ENCODE results near the gene NR4A1.

NR4A1 gene

GRCh38 chr12:52045794-52046199 lies 5.4 kb upstream of the NR4A1 start:
- H3K4me2 ChIP-seq (ENCODE audit: low read depth, low read length, poor library complexity, severe bottlenecking): peak overlapping the region; percentile 32
- H3K9ac ChIP-seq (ENCODE audit: low read depth, low read length, poor library complexity, severe bottlenecking): peak overlapping the region; percentile 29
- peak overlapping the region; percentile 66; the same call in 1 of the 2 replicates for H2AFZ ChIP-seq (ENCODE audit: low read length)

GRCh38 chr12:52046859-52047258 lies 4.4 kb upstream of the NR4A1 start:
- H3K4me1 ChIP-seq (ENCODE audit: insufficient read depth, low read length, poor library complexity, severe bottlenecking): peaks cover 35% of the 10 kb centered on the region

More at GRCh38 chr12:52045794-52046199, 5.4 kb upstream of the NR4A1 start:
- Histone ChIP-seq H3K4me1 (ENCODE audit: insufficient read depth, low read length, poor library complexity, severe bottlenecking) (peaks cover 31% of the 10 kb centered on the region), H3K9me2 (replicated peaks; ENCODE audit: low read depth, low read length) (no peaks in the 10 kb centered on the region), H3K79me2 (ENCODE audit: insufficient read depth, low read length) (no peaks in the 10 kb centered on the region), H3K9me3 (ENCODE audit: insufficient read depth, low read depth, low read length) (no peaks in the 10 kb centered on the region), H3F3A (ENCODE audit: low read depth) (no peaks in the 10 kb centered on the region), H3K4me3 (ENCODE audit: low read length, poor library complexity, severe bottlenecking) (no peak overlapping the region), H3K27me3 (ENCODE audit: insufficient read depth, low read length, poor library complexity, severe bottlenecking) (no peaks in the 10 kb centered on the region), H4K20me1 (ENCODE audit: insufficient read depth, low read length, poor library complexity, severe bottlenecking) (no peaks in the 10 kb centered on the region), H3K36me3 (ENCODE audit: insufficient read depth, low read length) (no peaks in the 10 kb centered on the region)
- TF ChIP-seq CTCF (conservative IDR thresholded peaks at IDR 0.05; ENCODE audit: low read length) (no peak), EZH2phosphoT487 (IDR thresholded peaks at IDR 0.05; ENCODE audit: borderline replicate concordance) (no peak)

GRCh38 chr12:52049286-52049685 lies 2.0 kb upstream of the NR4A1 start:
- no peak overlapping the region for H2AFZ ChIP-seq (ENCODE audit: low read length)
- TF ChIP-seq CTCF (conservative IDR thresholded peaks at IDR 0.05; ENCODE audit: low read length) (no peak), EZH2phosphoT487 (IDR thresholded peaks at IDR 0.05; ENCODE audit: borderline replicate concordance) (no peak)
- no peaks in the 10 kb centered on the region for H4K20me1 ChIP-seq (ENCODE audit: insufficient read depth, low read length, poor library complexity, severe bottlenecking)
- H3K4me2 ChIP-seq (ENCODE audit: low read depth, low read length, poor library complexity, severe bottlenecking): no peak overlapping the region
- H3K79me2 ChIP-seq (ENCODE audit: insufficient read depth, low read length): no peaks in the 10 kb centered on the region
- no peaks in the 10 kb centered on the region for H3K9me2 ChIP-seq (replicated peaks; ENCODE audit: low read depth, low read length)
- no peaks in the 10 kb centered on the region for H3K36me3 ChIP-seq (ENCODE audit: insufficient read depth, low read length)
- H3K9ac ChIP-seq (ENCODE audit: low read depth, low read length, poor library complexity, severe bottlenecking): no peak overlapping the region
- peaks cover 34% of the 10 kb centered on the region for H3K4me1 ChIP-seq (ENCODE audit: insufficient read depth, low read length, poor library complexity, severe bottlenecking)
- no peaks in the 10 kb centered on the region for H3F3A ChIP-seq (ENCODE audit: low read depth)
- no peaks in the 10 kb centered on the region for H3K27me3 ChIP-seq (ENCODE audit: insufficient read depth, low read length, poor library complexity, severe bottlenecking)
- H3K4me3 ChIP-seq (ENCODE audit: low read length, poor library complexity, severe bottlenecking): no peak overlapping the region
- no peaks in the 10 kb centered on the region for H3K9me3 ChIP-seq (ENCODE audit: insufficient read depth, low read depth, low read length)

More at GRCh38 chr12:52046859-52047258, 4.4 kb upstream of the NR4A1 start:
- Histone ChIP-seq H4K20me1 (ENCODE audit: insufficient read depth, low read length, poor library complexity, severe bottlenecking) (no peaks in the 10 kb centered on the region), H3F3A (ENCODE audit: low read depth) (no peaks in the 10 kb centered on the region), H3K9ac (ENCODE audit: low read depth, low read length, poor library complexity, severe bottlenecking) (no peak overlapping the region), H3K36me3 (ENCODE audit: insufficient read depth, low read length) (no peaks in the 10 kb centered on the region), H3K79me2 (ENCODE audit: insufficient read depth, low read length) (no peaks in the 10 kb centered on the region), H3K27me3 (ENCODE audit: insufficient read depth, low read length, poor library complexity, severe bottlenecking) (no peaks in the 10 kb centered on the region), H3K4me2 (ENCODE audit: low read depth, low read length, poor library complexity, severe bottlenecking) (no peak overlapping the region), H2AFZ (ENCODE audit: low read length) (no peak overlapping the region), H3K4me3 (ENCODE audit: low read length, poor library complexity, severe bottlenecking) (no peak overlapping the region), H3K9me2 (replicated peaks; ENCODE audit: low read depth, low read length) (no peaks in the 10 kb centered on the region), H3K9me3 (ENCODE audit: insufficient read depth, low read depth, low read length) (no peaks in the 10 kb centered on the region)
- TF ChIP-seq EZH2phosphoT487 (IDR thresholded peaks at IDR 0.05; ENCODE audit: borderline replicate concordance) (no peak), CTCF (conservative IDR thresholded peaks at IDR 0.05; ENCODE audit: low read length) (no peak)
